Astrocyte (in vitro differentiated cells and primary cell): ENCODE results near the gene VDAC1. TPM values are rescaled to one million over a fixed set of nuclear protein-coding genes. Genes with fewer than 3 reads are reported as not detected.
"Not testable (repeated sequence)": the region's sequence is repeated elsewhere in the genome, so short reads cannot be mapped to it uniquely, and the experiment has no call there.

Experiments used
- DNase-seq: peaks from one replicate; pipeline ENCODE4 v3.0.0-alpha.2; 2010; ENCODE audit warnings: low read depth
- FAIRE-seq: peaks from 2 replicates; lab custom pipeline; 2011; peaks lifted over from hg19 to GRCh38; lab: Jason Lieb, UNC
- H2AFZ ChIP-seq: 2 replicates; pipeline ENCODE4 v1.6.0; 2012; ENCODE audit warnings: low read depth, low read length, inconsistent platforms
- H3K27ac ChIP-seq: 2 replicates; pipeline ENCODE4 v1.5.1; 2011; ENCODE audit warnings: low read depth, low read length, inconsistent platforms
- H3K27me3 ChIP-seq: 2 replicates; pipeline ENCODE4 v1.6.0; 2011; ENCODE audit warnings: low read length, inconsistent platforms; ENCODE audit not compliant: insufficient read depth
- H3K36me3 ChIP-seq: 2 replicates; pipeline ENCODE4 v1.5.1; 2011; ENCODE audit warnings: low read length, inconsistent platforms; ENCODE audit not compliant: insufficient read depth
- H3K4me1 ChIP-seq: 2 replicates; pipeline ENCODE4 v1.5.1; 2011; ENCODE audit warnings: low read length, inconsistent platforms; ENCODE audit not compliant: insufficient read depth
- H3K4me2 ChIP-seq: 2 replicates; pipeline ENCODE4 v1.6.0; 2012; ENCODE audit warnings: low read length, inconsistent platforms
- H3K4me3 ChIP-seq: 2 replicates; pipeline ENCODE4 v1.5.1; 2011; ENCODE audit warnings: low read depth, mild to moderate bottlenecking, low read length, inconsistent platforms; ENCODE audit not compliant: insufficient read depth
- H3K79me2 ChIP-seq: 2 replicates; pipeline ENCODE4 v1.6.0; 2012; ENCODE audit warnings: mild to moderate bottlenecking, low read length, inconsistent platforms; ENCODE audit not compliant: insufficient read depth
- H3K9ac ChIP-seq: 2 replicates; pipeline ENCODE4 v1.6.0; 2012; ENCODE audit warnings: mild to moderate bottlenecking, low read length, inconsistent platforms
- H3K9me3 ChIP-seq: 2 replicates; pipeline ENCODE4 v1.5.1; 2012; ENCODE audit warnings: low read depth, mild to moderate bottlenecking, low read length, inconsistent platforms; ENCODE audit not compliant: insufficient read depth
- H4K20me1 ChIP-seq: 2 replicates; pipeline ENCODE4 v1.6.0; 2012; ENCODE audit warnings: low read length, inconsistent platforms; ENCODE audit not compliant: insufficient read depth
- H3K27ac Mint-ChIP-seq: one replicate; pipeline ENCODE4 v1.8.0; 2021; ENCODE audit warnings: mild to moderate bottlenecking, mixed read lengths; ENCODE audit not compliant: unreplicated experiment
- H3K27me3 Mint-ChIP-seq: one replicate; pipeline ENCODE4 v1.8.0; 2021; ENCODE audit warnings: low read depth, mixed read lengths; ENCODE audit not compliant: unreplicated experiment
- H3K36me3 Mint-ChIP-seq: one replicate; pipeline ENCODE4 v1.8.0; 2021; ENCODE audit warnings: low read depth, mixed read lengths; ENCODE audit not compliant: unreplicated experiment
- H3K4me1 Mint-ChIP-seq: one replicate; pipeline ENCODE4 v1.8.0; 2021; ENCODE audit warnings: low read depth, mixed read lengths; ENCODE audit not compliant: unreplicated experiment
- H3K4me3 Mint-ChIP-seq: one replicate; pipeline ENCODE4 v1.8.0; 2021; ENCODE audit warnings: mild to moderate bottlenecking, moderate library complexity, mixed read lengths; ENCODE audit not compliant: unreplicated experiment
- H3K9me3 Mint-ChIP-seq: one replicate; pipeline ENCODE4 v1.8.0; 2021; ENCODE audit warnings: mild to moderate bottlenecking, mixed read lengths; ENCODE audit not compliant: unreplicated experiment
- CTCF ChIP-seq: IDR thresholded peaks from 2 replicates; pipeline ENCODE4 v1.5.1; 2011; ENCODE audit warnings: low read depth, mild to moderate bottlenecking, inconsistent platforms, low read length, moderate library complexity; ENCODE audit not compliant: insufficient read depth
- EZH2 ChIP-seq: IDR thresholded peaks from 2 replicates; pipeline ENCODE4 v1.6.1; 2012; ENCODE audit warnings: mild to moderate bottlenecking, low read length, inconsistent platforms; ENCODE audit not compliant: insufficient read depth
- total RNA-seq: library from RNA; stranded (reverse); gene quantifications from 2 replicates; pipeline ENCODE4 v1.2.1, GENCODE V29; 2021

The VDAC1 gene
- total RNA-seq, 1 donor from 2014 or later, result 364 TPM

GRCh38 chr5:134038138-134038537, 33.4 kb upstream of the VDAC1 start:
- H3K9ac ChIP-seq, result no peak overlapping the region
- H3K27me3 ChIP-seq, result no peaks in the 10 kb centered on the region
- TF ChIP-seq EZH2 (no peak), CTCF (no peak)
- H3K27ac ChIP-seq, result no peak overlapping the region
- no peak overlapping the region for H2AFZ ChIP-seq
- H3K9me3 ChIP-seq, result no peaks in the 10 kb centered on the region
- H4K20me1 ChIP-seq, result no peaks in the 10 kb centered on the region
- H3K79me2 ChIP-seq, result no peaks in the 10 kb centered on the region
- no peak overlapping the region for H3K4me2 ChIP-seq
- H3K4me3 ChIP-seq, result no peak overlapping the region
- H3K36me3 ChIP-seq, result no peaks in the 10 kb centered on the region
- Mint-ChIP-seq H3K9me3 (no peaks in the 10 kb centered on the region), H3K4me3 (no peak overlapping the region), H3K27me3 (peaks cover 15% of the 10 kb centered on the region), H3K36me3 (no peaks in the 10 kb centered on the region), H3K4me1 (peaks cover 1% of the 10 kb centered on the region), H3K27ac (no peak overlapping the region)
- FAIRE-seq, result no peak
- H3K4me1 ChIP-seq, result no peaks in the 10 kb centered on the region
- no peak for DNase-seq

- Histone ChIP-seq H3K4me2 (no peak overlapping the region), H3K27me3 (no peaks in the 10 kb centered on the region), H3K4me3 (no peak overlapping the region), H3K27ac (no peak overlapping the region), H3K4me1 (no peaks in the 10 kb centered on the region), H2AFZ (no peak overlapping the region), H4K20me1 (no peaks in the 10 kb centered on the region), H3K36me3 (no peaks in the 10 kb centered on the region), H3K9me3 (no peaks in the 10 kb centered on the region), H3K9ac (no peak overlapping the region), H3K79me2 (no peaks in the 10 kb centered on the region)
- Mint-ChIP-seq H3K4me1 (peaks cover 5% of the 10 kb centered on the region), H3K27ac (no peak overlapping the region), H3K36me3 (peaks cover 2% of the 10 kb centered on the region), H3K4me3 (no peak overlapping the region), H3K9me3 (no peaks in the 10 kb centered on the region), H3K27me3 (peaks cover 15% of the 10 kb centered on the region)
- TF ChIP-seq EZH2 (no peak), CTCF (no peak)
- FAIRE-seq (no peak), DNase-seq (no peak)
These were observed 32.4 kb upstream of the VDAC1 start for GRCh38 chr5:134037160-134037559.

GRCh38 chr5:134034326-134034725, 29.6 kb upstream of the VDAC1 start:
- Mint-ChIP-seq H3K27ac (no peak overlapping the region), H3K9me3 (no peaks in the 10 kb centered on the region), H3K27me3 (peaks cover 9% of the 10 kb centered on the region), H3K4me3 (no peak overlapping the region), H3K36me3 (peaks cover 2% of the 10 kb centered on the region), H3K4me1 (peaks cover 8% of the 10 kb centered on the region)
- Histone ChIP-seq H3K27ac (no peak overlapping the region), H3K79me2 (no peaks in the 10 kb centered on the region), H3K36me3 (no peaks in the 10 kb centered on the region), H3K4me1 (peaks cover 5% of the 10 kb centered on the region), H3K4me2 (no peak overlapping the region), H3K9ac (no peak overlapping the region), H4K20me1 (no peaks in the 10 kb centered on the region), H3K4me3 (no peak overlapping the region), H3K27me3 (no peaks in the 10 kb centered on the region), H3K9me3 (no peaks in the 10 kb centered on the region), H2AFZ (no peak overlapping the region)
- no peak for DNase-seq
- TF ChIP-seq CTCF (no peak), EZH2 (no peak)
- no peak for FAIRE-seq

GRCh38 chr5:134030303-134030964, 25.7 kb upstream of the VDAC1 start:
- not testable (repeated sequence) for H3K9me3 Mint-ChIP-seq, H3K27ac ChIP-seq, H3K9me3 ChIP-seq, H3K4me3 Mint-ChIP-seq, H4K20me1 ChIP-seq, H3K36me3 ChIP-seq, H3K27me3 Mint-ChIP-seq, DNase-seq, H3K4me2 ChIP-seq, FAIRE-seq, H3K27ac Mint-ChIP-seq, H3K9ac ChIP-seq, H3K36me3 Mint-ChIP-seq, H3K4me1 Mint-ChIP-seq, H3K79me2 ChIP-seq, H3K4me3 ChIP-seq, H3K27me3 ChIP-seq, H2AFZ ChIP-seq
- H3K4me1 ChIP-seq, result peaks cover 11% of the 10 kb centered on the region
